Glutamatergic neuron (in vitro differentiated cells): ENCODE data around the gene WEE1. TPM values are rescaled to one million over a fixed set of nuclear protein-coding genes. Genes with fewer than 3 reads are reported as not detected.

Source experiments
- DNase-seq: peaks from one replicate; pipeline ENCODE4 v3.0.0; 2022
- H3K27ac Mint-ChIP-seq: one replicate; pipeline ENCODE4 v1.8.0; 2020; ENCODE audit warnings: mild to moderate bottlenecking, mixed read lengths, inconsistent platforms; ENCODE audit not compliant: unreplicated experiment
- H3K27me3 Mint-ChIP-seq: one replicate; pipeline ENCODE4 v1.8.0; 2020; ENCODE audit warnings: mild to moderate bottlenecking, moderate library complexity, mixed read lengths, inconsistent platforms; ENCODE audit not compliant: unreplicated experiment
- H3K36me3 Mint-ChIP-seq: one replicate; pipeline ENCODE4 v1.8.0; 2020; ENCODE audit warnings: mild to moderate bottlenecking, mixed read lengths, inconsistent platforms; ENCODE audit not compliant: unreplicated experiment
- H3K4me1 Mint-ChIP-seq: one replicate; pipeline ENCODE4 v1.8.0; 2020; ENCODE audit warnings: mild to moderate bottlenecking, low read depth, mixed read lengths, inconsistent platforms; ENCODE audit not compliant: unreplicated experiment
- H3K4me3 Mint-ChIP-seq: one replicate; pipeline ENCODE4 v1.8.0; 2020; ENCODE audit warnings: mild to moderate bottlenecking, mixed read lengths, inconsistent platforms; ENCODE audit not compliant: unreplicated experiment
- H3K9me3 Mint-ChIP-seq: one replicate; pipeline ENCODE4 v1.8.0; 2020; ENCODE audit warnings: mild to moderate bottlenecking, moderate library complexity, mixed read lengths, inconsistent platforms; ENCODE audit not compliant: unreplicated experiment
- CTCF ChIP-seq: fragments of 200-600 bp; sonication (generic); IDR thresholded peaks from one replicate; pipeline ENCODE4 v1.5.0; 2021; ENCODE audit not compliant: partially characterized antibody, unreplicated experiment
- long read RNA-seq: library from polyadenylated mRNA; unstranded; transcript quantifications from one replicate; pipeline ENCODE4 v2.0.0, GENCODE V29; 2020; ENCODE audit not compliant: unreplicated experiment
- total RNA-seq: library from RNA; stranded (reverse); fragmentation: NEBNext Ultra II Directional; extraction: Animal tissue kit (Norgen Biotek cat#: 25700); gene quantifications from one replicate; pipeline ENCODE4 v1.2.1, GENCODE V29; 2021; ENCODE audit not compliant: unreplicated experiment

The WEE1 gene
- total RNA-seq: 10.2 TPM
- long read RNA-seq, partial matches to known transcripts: 1 of 1 reads
- long read RNA-seq, other reads (novel, unspliced or antisense): 0 of 1 reads

- Mint-ChIP-seq H3K27ac (no peak within 1 kb of the TSS), H3K36me3 (no peaks in the 10 kb centered on the region), H3K4me3 (peak within 1 kb of the TSS; percentile 86), H3K9me3 (no peaks in the 10 kb centered on the region), H3K27me3 (peaks cover 8% of the 10 kb centered on the region), H3K4me1 (no peaks in the 10 kb centered on the region)
- no peak for TF ChIP-seq CTCF
- DNase-seq: peak; percentile 94
These were observed at the start of gene WEE1 for GRCh38 chr11:9573052-9573774. WEE1 (plus strand) TSS chr11:9573670; CDS start chr11:9573934, 264 bp downstream.

DNA sequence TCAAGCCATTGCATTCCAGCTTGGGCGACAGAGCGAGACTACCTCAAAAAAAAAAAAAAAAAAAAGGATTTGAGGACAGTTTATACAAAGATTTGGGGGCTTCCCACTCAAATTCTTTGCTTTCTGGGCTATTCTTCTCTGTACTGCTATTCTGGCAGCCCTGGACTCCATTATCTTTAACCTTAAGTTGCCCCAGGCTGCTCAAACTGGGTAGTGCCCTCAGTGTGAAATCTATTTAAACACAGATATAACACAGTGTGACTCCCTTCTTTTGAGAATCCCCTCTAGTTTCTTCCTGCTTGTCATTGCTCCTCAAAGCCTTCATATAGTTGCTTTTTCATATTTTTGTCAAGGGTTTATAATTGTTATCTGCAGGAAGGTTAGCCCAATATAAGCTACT, 49.5 kb upstream of the WEE1 start:
- Mint-ChIP-seq H3K36me3 (no peaks in the 10 kb centered on the region), H3K27me3 (no peaks in the 10 kb centered on the region), H3K4me3 (no peak overlapping the region), H3K27ac (no peak overlapping the region), H3K4me1 (peaks cover 3% of the 10 kb centered on the region), H3K9me3 (no peaks in the 10 kb centered on the region)
- DNase-seq: no peak
- TF ChIP-seq CTCF: no peak

GRCh38 chr11:9525116-9525515, 48.4 kb upstream of the WEE1 start:
- Mint-ChIP-seq H3K9me3 (no peaks in the 10 kb centered on the region), H3K36me3 (no peaks in the 10 kb centered on the region), H3K4me1 (peaks cover 7% of the 10 kb centered on the region), H3K27ac (no peak overlapping the region), H3K4me3 (no peak overlapping the region), H3K27me3 (no peaks in the 10 kb centered on the region)
- no peak for DNase-seq
- no peak for TF ChIP-seq CTCF

- DNase-seq: no peak
- Mint-ChIP-seq H3K27ac (no peak overlapping the region), H3K9me3 (no peaks in the 10 kb centered on the region), H3K4me1 (peaks cover 10% of the 10 kb centered on the region), H3K4me3 (no peak overlapping the region), H3K36me3 (no peaks in the 10 kb centered on the region), H3K27me3 (no peaks in the 10 kb centered on the region)
- TF ChIP-seq CTCF: no peak
These were observed 45.9 kb upstream of the WEE1 start for GRCh38 chr11:9527481-9528135.

GRCh38 chr11:9528136-9528501, 45.4 kb upstream of the WEE1 start:
- no peak for TF ChIP-seq CTCF
- Mint-ChIP-seq H3K27ac (no peak overlapping the region), H3K4me1 (peaks cover 10% of the 10 kb centered on the region), H3K4me3 (no peak overlapping the region), H3K36me3 (no peaks in the 10 kb centered on the region), H3K27me3 (peaks cover 2% of the 10 kb centered on the region), H3K9me3 (no peaks in the 10 kb centered on the region)
- DNase-seq: no peak
